Measurements from ENCODE around the gene GPANK1. TPM values are rescaled to one million over a fixed set of nuclear protein-coding genes. Genes with fewer than 3 reads are reported as not detected.

The GPANK1 gene
- total and polyA plus RNA-seq, 2 of the 13 experiments (the other 11 are each of a cell fraction or from before 2014, with no cell fraction given), result 15.4 to 22.8 TPM

DNA sequence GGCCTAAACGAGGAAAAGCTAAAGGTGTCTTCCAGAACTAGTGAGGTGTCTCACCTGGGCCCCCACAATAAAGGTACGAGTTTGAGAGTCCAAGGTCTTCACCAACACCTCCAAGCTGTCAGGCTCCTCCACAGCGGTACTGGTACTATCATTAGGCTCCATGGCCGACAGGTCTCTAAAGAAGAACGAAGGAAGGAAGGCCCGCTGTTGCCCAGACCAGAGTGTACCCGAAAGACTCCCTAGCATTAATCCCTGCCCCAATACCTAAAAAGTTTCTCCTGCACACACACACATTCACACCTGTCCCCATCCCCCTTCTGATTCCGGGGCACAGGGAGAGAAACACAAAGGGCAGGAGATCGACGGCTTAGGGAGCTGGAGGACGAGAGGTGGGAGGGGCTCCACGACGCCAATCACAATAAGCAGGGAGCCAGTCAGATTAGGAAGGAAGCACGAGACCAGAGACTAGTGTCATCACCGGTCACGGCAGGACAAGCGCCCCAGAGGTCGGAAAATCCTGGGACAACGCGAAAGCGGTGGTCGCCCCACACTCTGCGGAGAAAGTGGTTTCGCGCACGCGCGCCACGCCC, 13.1 kb downstream of the GPANK1 start (continued):
- TF ChIP-seq, protein P1, sequence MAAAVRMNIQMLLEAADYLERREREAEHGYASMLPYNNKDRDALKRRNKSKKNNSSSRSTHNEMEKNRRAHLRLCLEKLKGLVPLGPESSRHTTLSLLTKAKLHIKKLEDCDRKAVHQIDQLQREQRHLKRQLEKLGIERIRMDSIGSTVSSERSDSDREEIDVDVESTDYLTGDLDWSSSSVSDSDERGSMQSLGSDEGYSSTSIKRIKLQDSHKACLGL (CRISPR knock-in tag; IDR thresholded peaks at IDR 0.05), result 0 out of 2 replicates have a peak, but pooled peaks have one; percentile 23
- TF ChIP-seq MXI1 (IDR thresholded peaks at IDR 0.05; ENCODE audit: borderline replicate concordance, low read depth, low read length), result peak; percentile 55; the same call in 2 of the 3 replicates
- peak; percentile 0; the same call in 1 of the 2 replicates for TF ChIP-seq HCFC1 (IDR thresholded peaks at IDR 0.05; ENCODE audit: low read depth, low read length)
- TF ChIP-seq ZNF496 (CRISPR knock-in tag; IDR thresholded peaks at IDR 0.05; ENCODE audit: insufficient replicate concordance), result no peak
- TF ChIP-seq, protein P2, sequence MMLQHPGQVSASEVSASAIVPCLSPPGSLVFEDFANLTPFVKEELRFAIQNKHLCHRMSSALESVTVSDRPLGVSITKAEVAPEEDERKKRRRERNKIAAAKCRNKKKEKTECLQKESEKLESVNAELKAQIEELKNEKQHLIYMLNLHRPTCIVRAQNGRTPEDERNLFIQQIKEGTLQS (CRISPR knock-in tag; IDR thresholded peaks at IDR 0.05), result 0 out of 2 replicates have a peak, but pooled peaks have one; percentile 37
- TF ChIP-seq, protein P3, sequence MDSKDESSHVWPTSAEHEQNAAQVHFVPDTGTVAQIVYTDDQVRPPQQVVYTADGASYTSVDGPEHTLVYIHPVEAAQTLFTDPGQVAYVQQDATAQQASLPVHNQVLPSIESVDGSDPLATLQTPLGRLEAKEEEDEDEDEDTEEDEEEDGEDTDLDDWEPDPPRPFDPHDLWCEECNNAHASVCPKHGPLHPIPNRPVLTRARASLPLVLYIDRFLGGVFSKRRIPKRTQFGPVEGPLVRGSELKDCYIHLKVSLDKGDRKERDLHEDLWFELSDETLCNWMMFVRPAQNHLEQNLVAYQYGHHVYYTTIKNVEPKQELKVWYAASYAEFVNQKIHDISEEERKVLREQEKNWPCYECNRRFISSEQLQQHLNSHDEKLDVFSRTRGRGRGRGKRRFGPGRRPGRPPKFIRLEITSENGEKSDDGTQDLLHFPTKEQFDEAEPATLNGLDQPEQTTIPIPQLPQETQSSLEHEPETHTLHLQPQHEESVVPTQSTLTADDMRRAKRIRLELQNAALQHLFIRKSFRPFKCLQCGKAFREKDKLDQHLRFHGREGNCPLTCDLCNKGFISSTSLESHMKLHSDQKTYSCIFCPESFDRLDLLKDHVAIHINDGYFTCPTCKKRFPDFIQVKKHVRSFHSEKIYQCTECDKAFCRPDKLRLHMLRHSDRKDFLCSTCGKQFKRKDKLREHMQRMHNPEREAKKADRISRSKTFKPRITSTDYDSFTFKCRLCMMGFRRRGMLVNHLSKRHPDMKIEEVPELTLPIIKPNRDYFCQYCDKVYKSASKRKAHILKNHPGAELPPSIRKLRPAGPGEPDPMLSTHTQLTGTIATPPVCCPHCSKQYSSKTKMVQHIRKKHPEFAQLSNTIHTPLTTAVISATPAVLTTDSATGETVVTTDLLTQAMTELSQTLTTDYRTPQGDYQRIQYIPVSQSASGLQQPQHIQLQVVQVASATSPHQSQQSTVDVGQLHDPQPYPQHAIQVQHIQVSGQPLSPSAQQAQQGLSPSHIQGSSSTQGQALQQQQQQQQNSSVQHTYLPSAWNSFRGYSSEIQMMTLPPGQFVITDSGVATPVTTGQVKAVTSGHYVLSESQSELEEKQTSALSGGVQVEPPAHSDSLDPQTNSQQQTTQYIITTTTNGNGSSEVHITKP (CRISPR knock-in tag; IDR thresholded peaks at IDR 0.05; ENCODE audit: low read depth), result 0 out of 2 replicates have a peak, but pooled peaks have one; percentile 58
- TF ChIP-seq, protein P4, sequence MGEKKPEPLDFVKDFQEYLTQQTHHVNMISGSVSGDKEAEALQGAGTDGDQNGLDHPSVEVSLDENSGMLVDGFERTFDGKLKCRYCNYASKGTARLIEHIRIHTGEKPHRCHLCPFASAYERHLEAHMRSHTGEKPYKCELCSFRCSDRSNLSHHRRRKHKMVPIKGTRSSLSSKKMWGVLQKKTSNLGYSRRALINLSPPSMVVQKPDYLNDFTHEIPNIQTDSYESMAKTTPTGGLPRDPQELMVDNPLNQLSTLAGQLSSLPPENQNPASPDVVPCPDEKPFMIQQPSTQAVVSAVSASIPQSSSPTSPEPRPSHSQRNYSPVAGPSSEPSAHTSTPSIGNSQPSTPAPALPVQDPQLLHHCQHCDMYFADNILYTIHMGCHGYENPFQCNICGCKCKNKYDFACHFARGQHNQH (CRISPR knock-in tag; IDR thresholded peaks at IDR 0.05), result no peak
- TF ChIP-seq STAT5B (CRISPR knock-in tag; IDR thresholded peaks at IDR 0.05), result no peak
- TF ChIP-seq SMC3 (IDR thresholded peaks at IDR 0.05; ENCODE audit: low read length), result peak; percentile 6; the same call in 1 of the 2 replicates
- TF ChIP-seq REL (CRISPR knock-in tag; conservative IDR thresholded peaks at IDR 0.05), result 0 out of 2 replicates have a peak, but pooled peaks have one; percentile 20
- TF ChIP-seq, protein P5, sequence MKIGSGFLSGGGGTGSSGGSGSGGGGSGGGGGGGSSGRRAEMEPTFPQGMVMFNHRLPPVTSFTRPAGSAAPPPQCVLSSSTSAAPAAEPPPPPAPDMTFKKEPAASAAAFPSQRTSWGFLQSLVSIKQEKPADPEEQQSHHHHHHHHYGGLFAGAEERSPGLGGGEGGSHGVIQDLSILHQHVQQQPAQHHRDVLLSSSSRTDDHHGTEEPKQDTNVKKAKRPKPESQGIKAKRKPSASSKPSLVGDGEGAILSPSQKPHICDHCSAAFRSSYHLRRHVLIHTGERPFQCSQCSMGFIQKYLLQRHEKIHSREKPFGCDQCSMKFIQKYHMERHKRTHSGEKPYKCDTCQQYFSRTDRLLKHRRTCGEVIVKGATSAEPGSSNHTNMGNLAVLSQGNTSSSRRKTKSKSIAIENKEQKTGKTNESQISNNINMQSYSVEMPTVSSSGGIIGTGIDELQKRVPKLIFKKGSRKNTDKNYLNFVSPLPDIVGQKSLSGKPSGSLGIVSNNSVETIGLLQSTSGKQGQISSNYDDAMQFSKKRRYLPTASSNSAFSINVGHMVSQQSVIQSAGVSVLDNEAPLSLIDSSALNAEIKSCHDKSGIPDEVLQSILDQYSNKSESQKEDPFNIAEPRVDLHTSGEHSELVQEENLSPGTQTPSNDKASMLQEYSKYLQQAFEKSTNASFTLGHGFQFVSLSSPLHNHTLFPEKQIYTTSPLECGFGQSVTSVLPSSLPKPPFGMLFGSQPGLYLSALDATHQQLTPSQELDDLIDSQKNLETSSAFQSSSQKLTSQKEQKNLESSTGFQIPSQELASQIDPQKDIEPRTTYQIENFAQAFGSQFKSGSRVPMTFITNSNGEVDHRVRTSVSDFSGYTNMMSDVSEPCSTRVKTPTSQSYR (CRISPR knock-in tag; IDR thresholded peaks at IDR 0.05; ENCODE audit: borderline replicate concordance), result 0 out of 2 replicates have a peak, but pooled peaks have one; percentile 40
- TF ChIP-seq, protein P6, sequence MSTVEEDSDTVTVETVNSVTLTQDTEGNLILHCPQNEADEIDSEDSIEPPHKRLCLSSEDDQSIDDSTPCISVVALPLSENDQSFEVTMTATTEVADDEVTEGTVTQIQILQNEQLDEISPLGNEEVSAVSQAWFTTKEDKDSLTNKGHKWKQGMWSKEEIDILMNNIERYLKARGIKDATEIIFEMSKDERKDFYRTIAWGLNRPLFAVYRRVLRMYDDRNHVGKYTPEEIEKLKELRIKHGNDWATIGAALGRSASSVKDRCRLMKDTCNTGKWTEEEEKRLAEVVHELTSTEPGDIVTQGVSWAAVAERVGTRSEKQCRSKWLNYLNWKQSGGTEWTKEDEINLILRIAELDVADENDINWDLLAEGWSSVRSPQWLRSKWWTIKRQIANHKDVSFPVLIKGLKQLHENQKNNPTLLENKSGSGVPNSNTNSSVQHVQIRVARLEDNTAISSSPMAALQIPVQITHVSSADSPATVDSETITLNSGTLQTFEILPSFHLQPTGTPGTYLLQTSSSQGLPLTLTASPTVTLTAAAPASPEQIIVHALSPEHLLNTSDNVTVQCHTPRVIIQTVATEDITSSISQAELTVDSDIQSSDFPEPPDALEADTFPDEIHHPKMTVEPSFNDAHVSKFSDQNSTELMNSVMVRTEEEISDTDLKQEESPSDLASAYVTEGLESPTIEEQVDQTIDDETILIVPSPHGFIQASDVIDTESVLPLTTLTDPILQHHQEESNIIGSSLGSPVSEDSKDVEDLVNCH (CRISPR knock-in tag; IDR thresholded peaks at IDR 0.05), result peak; percentile 46
- TF ChIP-seq SOX13 (IDR thresholded peaks at IDR 0.05), result no peak
- peak in 1 of 2 experiments; percentile 46; a peak in 2 of 4 replicates for TF ChIP-seq SOX13 (CRISPR knock-in tag; conservative IDR thresholded peaks at IDR 0.05 in 1 of 2, IDR thresholded peaks at IDR 0.05 in 1 of 2)
- TF ChIP-seq SAP130 (CRISPR knock-in tag; IDR thresholded peaks at IDR 0.05; ENCODE audit: low read depth), result 0 out of 2 replicates have a peak, but pooled peaks have one; percentile 70

Data from HepG2 (cell line).